ENCODE data around the gene RHOT2.

DNA sequence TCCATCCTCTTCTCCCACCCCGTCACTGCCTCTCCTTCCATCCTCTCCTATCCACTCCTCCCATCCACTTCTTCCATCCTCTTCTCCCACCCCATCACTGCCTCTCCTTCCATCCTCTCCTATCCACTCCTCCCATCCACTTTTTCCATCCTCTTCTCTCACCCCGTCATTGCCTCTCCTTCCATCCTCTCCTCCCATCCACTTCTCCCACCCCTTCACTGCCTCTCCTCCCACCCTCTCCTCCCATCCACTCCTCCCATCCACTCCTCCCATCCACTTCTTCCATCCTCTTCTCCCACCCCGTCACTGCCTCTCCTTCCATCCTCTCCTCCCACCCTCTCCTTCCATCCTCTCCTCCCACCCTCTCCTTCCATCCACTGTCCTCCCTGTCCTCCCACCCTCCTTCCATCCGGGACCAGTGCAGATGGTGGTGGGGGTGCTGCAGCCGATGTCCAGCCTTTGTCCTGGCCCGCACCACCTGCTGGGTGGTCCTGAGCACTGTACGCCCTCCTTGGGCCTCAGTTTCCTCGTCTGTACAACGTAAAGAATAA lies 36.0 kb upstream of the RHOT2 start:
- TF ChIP-seq, protein P1, sequence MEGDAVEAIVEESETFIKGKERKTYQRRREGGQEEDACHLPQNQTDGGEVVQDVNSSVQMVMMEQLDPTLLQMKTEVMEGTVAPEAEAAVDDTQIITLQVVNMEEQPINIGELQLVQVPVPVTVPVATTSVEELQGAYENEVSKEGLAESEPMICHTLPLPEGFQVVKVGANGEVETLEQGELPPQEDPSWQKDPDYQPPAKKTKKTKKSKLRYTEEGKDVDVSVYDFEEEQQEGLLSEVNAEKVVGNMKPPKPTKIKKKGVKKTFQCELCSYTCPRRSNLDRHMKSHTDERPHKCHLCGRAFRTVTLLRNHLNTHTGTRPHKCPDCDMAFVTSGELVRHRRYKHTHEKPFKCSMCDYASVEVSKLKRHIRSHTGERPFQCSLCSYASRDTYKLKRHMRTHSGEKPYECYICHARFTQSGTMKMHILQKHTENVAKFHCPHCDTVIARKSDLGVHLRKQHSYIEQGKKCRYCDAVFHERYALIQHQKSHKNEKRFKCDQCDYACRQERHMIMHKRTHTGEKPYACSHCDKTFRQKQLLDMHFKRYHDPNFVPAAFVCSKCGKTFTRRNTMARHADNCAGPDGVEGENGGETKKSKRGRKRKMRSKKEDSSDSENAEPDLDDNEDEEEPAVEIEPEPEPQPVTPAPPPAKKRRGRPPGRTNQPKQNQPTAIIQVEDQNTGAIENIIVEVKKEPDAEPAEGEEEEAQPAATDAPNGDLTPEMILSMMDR (IDR thresholded peaks at IDR 0.05), result no peak
- no peak for TF ChIP-seq EP300 (IDR thresholded peaks at IDR 0.05)
